Activated B cell treated with CpG ODN at 0.5 μM for 24 hours (primary cell): ENCODE measurements around the gene AGBL1. TPM values are rescaled to one million over a fixed set of nuclear protein-coding genes. Genes with fewer than 3 reads are reported as not detected.
"Not testable (repeated sequence)": the region's sequence is repeated elsewhere in the genome, so short reads cannot be mapped to it uniquely, and the experiment has no call there.

Source experiments
- ATAC-seq: fragments of 200-7000 bp; cut with Tn5 transposase; one replicate; pipeline ENCODE4 v1.10.0; 2021; ENCODE audit warnings: low read depth, mild to moderate bottlenecking, moderate library complexity
- CTCF ChIA-PET: fragments of 350-600 bp; sonication (Branson Sonifier 250); formaldehyde crosslinking; loops from one replicate; lab custom pipeline; 2021; ENCODE audit warnings: antibody characterized with exemption; lab: Charles Lee
- POLR2A ChIA-PET: fragments of 350-600 bp; sonication (Branson Sonifier 250); formaldehyde crosslinking; loops from one replicate; lab custom pipeline; 2021; ENCODE audit warnings: antibody characterized with exemption; lab: Charles Lee
- DNase-seq: peaks from one replicate; pipeline ENCODE4 v3.0.0; 2022
- H3K27ac Mint-ChIP-seq: one replicate; pipeline ENCODE4 v1.8.0; 2020; ENCODE audit warnings: mixed read lengths
- H3K27me3 Mint-ChIP-seq: one replicate; pipeline ENCODE4 v1.8.0; 2021; ENCODE audit warnings: mixed read lengths
- H3K36me3 Mint-ChIP-seq: one replicate; pipeline ENCODE4 v1.8.0; 2021; ENCODE audit warnings: low read depth, mixed read lengths
- H3K4me1 Mint-ChIP-seq: one replicate; pipeline ENCODE4 v1.8.0; 2021; ENCODE audit warnings: mixed read lengths
- H3K4me3 Mint-ChIP-seq: one replicate; pipeline ENCODE4 v1.8.0; 2020; ENCODE audit warnings: mild to moderate bottlenecking, mixed read lengths
- H3K9me3 Mint-ChIP-seq: one replicate; pipeline ENCODE4 v1.8.0; 2020; ENCODE audit warnings: mixed read lengths
- CTCF ChIP-seq: fragments of 200-600 bp; IDR thresholded peaks from one replicate; pipeline ENCODE4 v1.8.0; 2022; ENCODE audit warnings: antibody characterized with exemption, mild to moderate bottlenecking
- intact Hi-C: fragments of 100-400 bp; cut with micrococcal nuclease; formaldehyde crosslinking; loops from one replicate; pipeline ENCODE4 v1.15.1; 2024
- total RNA-seq: library from RNA; stranded (reverse); gene quantifications from 2 replicates; pipeline ENCODE4 v1.2.3, GENCODE V29; 2022

Gene AGBL1
- total RNA-seq, 1 donor from 2014 or later: not detected

- Mint-ChIP-seq H3K36me3 (no peaks in the 10 kb centered on the region), H3K9me3 (no peaks in the 10 kb centered on the region), H3K27ac (no peak overlapping the region), H3K4me1 (no peaks in the 10 kb centered on the region), H3K4me3 (no peak overlapping the region), H3K27me3 (no peaks in the 10 kb centered on the region)
- CTCF ChIA-PET: no interaction called here
- POLR2A ChIA-PET: no interaction called here
- ATAC-seq: no peak
- TF ChIP-seq CTCF: no peak
- intact Hi-C loops: no loop called here
- no peak for DNase-seq
Measured at GRCh38 chr15:86433983-86434382, 354.3 kb downstream of the AGBL1 start.

GRCh38 chr15:86439614-86440013 lies 359.9 kb downstream of the AGBL1 start:
- no peak for TF ChIP-seq CTCF
- CTCF ChIA-PET: no interaction called here
- Mint-ChIP-seq H3K4me1 (no peaks in the 10 kb centered on the region), H3K27me3 (no peaks in the 10 kb centered on the region), H3K9me3 (peaks cover 6% of the 10 kb centered on the region), H3K4me3 (no peak overlapping the region), H3K36me3 (no peaks in the 10 kb centered on the region), H3K27ac (no peak overlapping the region)
- ATAC-seq (no peak), DNase-seq (no peak)
- POLR2A ChIA-PET: no interaction called here
- intact Hi-C loops: no loop called here

GRCh38 chr15:86444527-86444926 lies 364.9 kb downstream of the AGBL1 start:
- ChIA-PET POLR2A (no interaction called here), CTCF (no interaction called here)
- no peaks in the 10 kb centered on the region for H3K27me3 Mint-ChIP-seq
- TF ChIP-seq CTCF: no peak
- intact Hi-C loops: no loop called here
- ATAC-seq: no peak
- no peak for DNase-seq
- H3K27ac Mint-ChIP-seq: no peak overlapping the region
- peaks cover 6% of the 10 kb centered on the region for H3K9me3 Mint-ChIP-seq
- H3K4me1 Mint-ChIP-seq: no peaks in the 10 kb centered on the region
- H3K36me3 Mint-ChIP-seq: no peaks in the 10 kb centered on the region
- H3K4me3 Mint-ChIP-seq: no peak overlapping the region

GRCh38 chr15:86445579-86446252 lies 366.0 kb downstream of the AGBL1 start:
- intact Hi-C loops: no loop called here
- ATAC-seq (no peak), DNase-seq (no peak)
- H3K27me3 Mint-ChIP-seq: no peaks in the 10 kb centered on the region
- no peak overlapping the region for H3K27ac Mint-ChIP-seq
- no peak overlapping the region for H3K4me3 Mint-ChIP-seq
- CTCF ChIA-PET: no interaction called here
- H3K9me3 Mint-ChIP-seq: peaks cover 6% of the 10 kb centered on the region
- POLR2A ChIA-PET: no interaction called here
- H3K36me3 Mint-ChIP-seq: no peaks in the 10 kb centered on the region
- no peaks in the 10 kb centered on the region for H3K4me1 Mint-ChIP-seq
- no peak for TF ChIP-seq CTCF

GRCh38 chr15:86446253-86446640 lies 366.6 kb downstream of the AGBL1 start:
- H3K27ac Mint-ChIP-seq: no peak overlapping the region
- H3K4me1 Mint-ChIP-seq: no peaks in the 10 kb centered on the region
- TF ChIP-seq CTCF: no peak
- H3K27me3 Mint-ChIP-seq: no peaks in the 10 kb centered on the region
- no peaks in the 10 kb centered on the region for H3K36me3 Mint-ChIP-seq
- POLR2A ChIA-PET: no interaction called here
- ATAC-seq: no peak
- intact Hi-C loops: no loop called here
- no peak for DNase-seq
- CTCF ChIA-PET: no interaction called here
- no peak overlapping the region for H3K4me3 Mint-ChIP-seq
- H3K9me3 Mint-ChIP-seq: peaks cover 8% of the 10 kb centered on the region

GRCh38 chr15:86465470-86466039 lies 385.9 kb downstream of the AGBL1 start:
- ATAC-seq, H3K27me3 Mint-ChIP-seq, intact Hi-C loops, H3K27ac Mint-ChIP-seq, DNase-seq, CTCF ChIA-PET, H3K4me1 Mint-ChIP-seq, H3K4me3 Mint-ChIP-seq, POLR2A ChIA-PET, H3K36me3 Mint-ChIP-seq: not testable (repeated sequence)
- peaks cover 28% of the 10 kb centered on the region for H3K9me3 Mint-ChIP-seq
